Astrocyte (in vitro differentiated cells and primary cell): ENCODE data around the gene PLEKHA1. TPM values are rescaled to one million over a fixed set of nuclear protein-coding genes. Genes with fewer than 3 reads are reported as not detected.

Source experiments
- DNase-seq: peaks from one replicate; pipeline ENCODE4 v3.0.0-alpha.2; 2010; ENCODE audit warnings: low read depth
- FAIRE-seq: peaks from 2 replicates; lab custom pipeline; 2011; peaks lifted over from hg19 to GRCh38; lab: Jason Lieb, UNC
- H2AFZ ChIP-seq: 2 replicates; pipeline ENCODE4 v1.6.0; 2012; ENCODE audit warnings: low read depth, low read length, inconsistent platforms
- H3K27ac ChIP-seq: 2 replicates; pipeline ENCODE4 v1.5.1; 2011; ENCODE audit warnings: low read depth, low read length, inconsistent platforms
- H3K27me3 ChIP-seq: 2 replicates; pipeline ENCODE4 v1.6.0; 2011; ENCODE audit warnings: low read length, inconsistent platforms; ENCODE audit not compliant: insufficient read depth
- H3K36me3 ChIP-seq: 2 replicates; pipeline ENCODE4 v1.5.1; 2011; ENCODE audit warnings: low read length, inconsistent platforms; ENCODE audit not compliant: insufficient read depth
- H3K4me1 ChIP-seq: 2 replicates; pipeline ENCODE4 v1.5.1; 2011; ENCODE audit warnings: low read length, inconsistent platforms; ENCODE audit not compliant: insufficient read depth
- H3K4me2 ChIP-seq: 2 replicates; pipeline ENCODE4 v1.6.0; 2012; ENCODE audit warnings: low read length, inconsistent platforms
- H3K4me3 ChIP-seq: 2 replicates; pipeline ENCODE4 v1.5.1; 2011; ENCODE audit warnings: low read depth, mild to moderate bottlenecking, low read length, inconsistent platforms; ENCODE audit not compliant: insufficient read depth
- H3K79me2 ChIP-seq: 2 replicates; pipeline ENCODE4 v1.6.0; 2012; ENCODE audit warnings: mild to moderate bottlenecking, low read length, inconsistent platforms; ENCODE audit not compliant: insufficient read depth
- H3K9ac ChIP-seq: 2 replicates; pipeline ENCODE4 v1.6.0; 2012; ENCODE audit warnings: mild to moderate bottlenecking, low read length, inconsistent platforms
- H3K9me3 ChIP-seq: 2 replicates; pipeline ENCODE4 v1.5.1; 2012; ENCODE audit warnings: low read depth, mild to moderate bottlenecking, low read length, inconsistent platforms; ENCODE audit not compliant: insufficient read depth
- H4K20me1 ChIP-seq: 2 replicates; pipeline ENCODE4 v1.6.0; 2012; ENCODE audit warnings: low read length, inconsistent platforms; ENCODE audit not compliant: insufficient read depth
- H3K27ac Mint-ChIP-seq: one replicate; pipeline ENCODE4 v1.8.0; 2021; ENCODE audit warnings: mild to moderate bottlenecking, mixed read lengths; ENCODE audit not compliant: unreplicated experiment
- H3K27me3 Mint-ChIP-seq: one replicate; pipeline ENCODE4 v1.8.0; 2021; ENCODE audit warnings: low read depth, mixed read lengths; ENCODE audit not compliant: unreplicated experiment
- H3K36me3 Mint-ChIP-seq: one replicate; pipeline ENCODE4 v1.8.0; 2021; ENCODE audit warnings: low read depth, mixed read lengths; ENCODE audit not compliant: unreplicated experiment
- H3K4me1 Mint-ChIP-seq: one replicate; pipeline ENCODE4 v1.8.0; 2021; ENCODE audit warnings: low read depth, mixed read lengths; ENCODE audit not compliant: unreplicated experiment
- H3K4me3 Mint-ChIP-seq: one replicate; pipeline ENCODE4 v1.8.0; 2021; ENCODE audit warnings: mild to moderate bottlenecking, moderate library complexity, mixed read lengths; ENCODE audit not compliant: unreplicated experiment
- H3K9me3 Mint-ChIP-seq: one replicate; pipeline ENCODE4 v1.8.0; 2021; ENCODE audit warnings: mild to moderate bottlenecking, mixed read lengths; ENCODE audit not compliant: unreplicated experiment
- EZH2 ChIP-seq: IDR thresholded peaks from 2 replicates; pipeline ENCODE4 v1.6.1; 2012; ENCODE audit warnings: mild to moderate bottlenecking, low read length, inconsistent platforms; ENCODE audit not compliant: insufficient read depth
- total RNA-seq: library from RNA; stranded (reverse); gene quantifications from 2 replicates; pipeline ENCODE4 v1.2.1, GENCODE V29; 2021
- TF ChIP-seq, protein P1 (sequence below): IDR thresholded peaks from 2 replicates; pipeline ENCODE4 v1.5.1; 2011; ENCODE audit warnings: low read depth, mild to moderate bottlenecking, inconsistent platforms, low read length, moderate library complexity; ENCODE audit not compliant: insufficient read depth

PLEKHA1 gene
- total RNA-seq, 1 donor from 2014 or later, result 31.7 TPM

GRCh38 chr10:122475100-122475499 lies 100.6 kb downstream of the PLEKHA1 start:
- peaks cover 9% of the 10 kb centered on the region for H3K27me3 Mint-ChIP-seq
- peaks cover 5% of the 10 kb centered on the region for H4K20me1 ChIP-seq
- peak overlapping the region; percentile 43 for H2AFZ ChIP-seq
- peaks cover 33% of the 10 kb centered on the region for H3K4me1 ChIP-seq
- no peak overlapping the region for H3K4me3 ChIP-seq
- peak overlapping the region; percentile 69 for H3K4me2 ChIP-seq
- H3K4me1 Mint-ChIP-seq, result peaks cover 36% of the 10 kb centered on the region
- FAIRE-seq (no peak), DNase-seq (no peak)
- H3K36me3 ChIP-seq, result no peaks in the 10 kb centered on the region
- no peak overlapping the region for H3K9ac ChIP-seq
- peaks cover 2% of the 10 kb centered on the region for H3K36me3 Mint-ChIP-seq
- peak overlapping the region; percentile 77 for H3K27ac Mint-ChIP-seq
- no peaks in the 10 kb centered on the region for H3K27me3 ChIP-seq
- peak overlapping the region; percentile 2 for H3K4me3 Mint-ChIP-seq
- no peaks in the 10 kb centered on the region for H3K9me3 ChIP-seq
- no peaks in the 10 kb centered on the region for H3K9me3 Mint-ChIP-seq
- H3K27ac ChIP-seq, result no peak overlapping the region
- H3K79me2 ChIP-seq, result peaks cover 6% of the 10 kb centered on the region
- TF ChIP-seq EZH2, result no peak
- TF ChIP-seq, protein P1, sequence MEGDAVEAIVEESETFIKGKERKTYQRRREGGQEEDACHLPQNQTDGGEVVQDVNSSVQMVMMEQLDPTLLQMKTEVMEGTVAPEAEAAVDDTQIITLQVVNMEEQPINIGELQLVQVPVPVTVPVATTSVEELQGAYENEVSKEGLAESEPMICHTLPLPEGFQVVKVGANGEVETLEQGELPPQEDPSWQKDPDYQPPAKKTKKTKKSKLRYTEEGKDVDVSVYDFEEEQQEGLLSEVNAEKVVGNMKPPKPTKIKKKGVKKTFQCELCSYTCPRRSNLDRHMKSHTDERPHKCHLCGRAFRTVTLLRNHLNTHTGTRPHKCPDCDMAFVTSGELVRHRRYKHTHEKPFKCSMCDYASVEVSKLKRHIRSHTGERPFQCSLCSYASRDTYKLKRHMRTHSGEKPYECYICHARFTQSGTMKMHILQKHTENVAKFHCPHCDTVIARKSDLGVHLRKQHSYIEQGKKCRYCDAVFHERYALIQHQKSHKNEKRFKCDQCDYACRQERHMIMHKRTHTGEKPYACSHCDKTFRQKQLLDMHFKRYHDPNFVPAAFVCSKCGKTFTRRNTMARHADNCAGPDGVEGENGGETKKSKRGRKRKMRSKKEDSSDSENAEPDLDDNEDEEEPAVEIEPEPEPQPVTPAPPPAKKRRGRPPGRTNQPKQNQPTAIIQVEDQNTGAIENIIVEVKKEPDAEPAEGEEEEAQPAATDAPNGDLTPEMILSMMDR, result no peak

DNA sequence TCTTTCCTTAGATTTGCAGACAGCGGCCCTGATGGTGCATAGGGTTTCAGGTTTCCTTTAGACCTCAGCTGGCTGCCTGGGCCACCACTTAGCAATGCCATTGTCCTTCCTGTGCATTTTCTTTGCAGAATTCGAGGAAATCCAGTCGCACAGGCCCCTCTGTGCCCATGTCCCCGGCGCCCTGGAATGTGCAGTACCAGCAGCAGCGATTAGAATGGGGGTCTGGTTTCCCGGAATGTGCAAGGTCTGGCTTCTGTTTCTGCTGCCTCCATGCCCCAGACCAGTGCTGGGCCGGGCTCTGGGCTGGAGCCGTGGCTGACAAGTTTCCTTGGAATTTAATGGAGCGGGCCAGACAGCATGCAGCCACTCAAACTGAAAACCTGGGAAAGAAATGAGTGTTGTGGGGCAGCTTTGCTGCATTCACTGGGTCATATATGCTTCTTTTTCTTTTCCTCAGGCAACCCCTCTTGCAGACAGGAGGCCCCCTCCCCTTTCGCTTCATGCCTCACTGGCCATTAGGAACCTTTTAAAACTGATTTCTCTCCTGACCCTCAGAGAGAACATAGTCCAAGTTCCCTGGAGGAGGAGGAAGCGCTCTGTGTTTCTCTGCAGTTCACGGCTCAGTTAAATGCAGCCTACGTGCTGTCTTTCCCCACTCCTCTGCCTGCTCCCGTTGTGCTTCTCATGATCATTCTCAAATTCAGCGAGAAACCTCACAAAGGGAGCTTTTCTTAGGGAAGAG lies 101.3 kb downstream of the PLEKHA1 start:
- Histone ChIP-seq H3K36me3 (no peaks in the 10 kb centered on the region), H3K27ac (no peak overlapping the region), H3K4me2 (peak overlapping the region; percentile 69), H4K20me1 (peaks cover 5% of the 10 kb centered on the region), H3K4me3 (peak overlapping the region; percentile 22), H3K9ac (no peak overlapping the region), H2AFZ (peak overlapping the region; percentile 43), H3K9me3 (no peaks in the 10 kb centered on the region), H3K4me1 (peaks cover 33% of the 10 kb centered on the region), H3K79me2 (peaks cover 6% of the 10 kb centered on the region), H3K27me3 (no peaks in the 10 kb centered on the region)
- H3K9me3 Mint-ChIP-seq, result no peaks in the 10 kb centered on the region
- no peak for TF ChIP-seq EZH2
- TF ChIP-seq, protein P1, result no peak
- DNase-seq, result no peak
- H3K4me1 Mint-ChIP-seq, result peaks cover 36% of the 10 kb centered on the region
- no peak for FAIRE-seq
- H3K27me3 Mint-ChIP-seq, result peaks cover 9% of the 10 kb centered on the region
- peak overlapping the region; percentile 77 for H3K27ac Mint-ChIP-seq
- no peak overlapping the region for H3K4me3 Mint-ChIP-seq
- peaks cover 2% of the 10 kb centered on the region for H3K36me3 Mint-ChIP-seq

GRCh38 chr10:122476333-122476695 lies 101.8 kb downstream of the PLEKHA1 start:
- Histone ChIP-seq H3K36me3 (no peaks in the 10 kb centered on the region), H3K27ac (no peak overlapping the region), H4K20me1 (peaks cover 5% of the 10 kb centered on the region), H3K4me2 (peak overlapping the region; percentile 69), H3K4me1 (peaks cover 31% of the 10 kb centered on the region), H3K9ac (no peak overlapping the region), H3K9me3 (no peaks in the 10 kb centered on the region), H3K79me2 (peaks cover 6% of the 10 kb centered on the region), H3K4me3 (no peak overlapping the region), H2AFZ (peak overlapping the region; percentile 43), H3K27me3 (no peaks in the 10 kb centered on the region)
- DNase-seq, result no peak
- H3K36me3 Mint-ChIP-seq, result no peaks in the 10 kb centered on the region
- H3K4me1 Mint-ChIP-seq, result peaks cover 36% of the 10 kb centered on the region
- H3K27me3 Mint-ChIP-seq, result peaks cover 9% of the 10 kb centered on the region
- no peaks in the 10 kb centered on the region for H3K9me3 Mint-ChIP-seq
- no peak overlapping the region for H3K4me3 Mint-ChIP-seq
- no peak overlapping the region for H3K27ac Mint-ChIP-seq
- FAIRE-seq, result no peak
- TF ChIP-seq EZH2, result no peak
- TF ChIP-seq, protein P1, result no peak
